ENCODE data around the gene TCEAL7.

TCEAL7 gene

DNA sequence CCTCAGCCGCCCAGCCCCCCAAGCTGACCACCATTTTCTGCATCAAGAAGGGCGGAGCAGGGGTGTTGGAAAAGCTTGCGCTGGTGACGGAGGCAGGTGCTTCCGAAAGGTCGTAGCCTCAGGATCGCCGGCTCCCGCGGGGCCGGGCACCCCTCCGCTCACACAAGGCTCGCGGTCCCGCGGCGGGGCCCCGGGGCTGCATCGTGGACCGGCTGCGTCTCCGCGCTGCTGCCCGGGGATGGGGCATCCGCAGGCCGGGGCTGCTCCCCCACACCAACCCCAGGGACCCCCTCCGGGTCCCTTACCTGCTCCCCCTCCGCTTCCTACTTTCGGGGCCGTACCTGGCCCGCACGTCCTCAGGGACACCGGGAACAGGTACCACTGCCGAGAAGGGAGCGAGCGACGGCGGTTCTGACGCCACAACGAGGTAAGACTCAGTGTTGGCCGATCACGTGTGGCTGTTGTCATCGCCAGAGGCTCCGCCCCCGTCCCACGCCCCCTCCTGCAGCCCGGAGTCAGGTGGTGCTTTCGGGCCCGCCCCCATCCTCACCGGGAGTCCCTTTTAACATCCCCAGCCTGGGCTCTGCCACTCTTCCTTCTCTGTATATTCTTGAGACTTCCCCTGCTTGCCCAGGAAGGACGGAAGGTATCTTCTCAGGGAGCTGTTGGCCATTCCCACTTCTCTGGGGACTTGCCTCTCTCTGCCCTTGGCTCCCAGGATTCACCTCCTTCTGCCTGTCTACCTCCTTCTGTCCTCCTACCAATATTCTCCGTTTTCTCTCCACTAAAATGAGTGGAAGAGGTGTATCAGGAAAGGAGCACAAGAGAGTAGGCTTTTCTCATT lies 19.3 kb upstream of the TCEAL7 start, which contains the start of gene BEX2:
Gene BEX2 (minus strand): TSS at position 436 of the 844 bp plus-strand sequence. CDS start 1,014 bp downstream, outside the sequence.
- no peaks in the 10 kb centered on the region for H3K4me1 ChIP-seq (ENCODE audit: insufficient read depth, poor library complexity, severe bottlenecking)
- H3K4me3 ChIP-seq (ENCODE audit: severe bottlenecking) = peak within 1 kb of the TSS; percentile 65
- ATAC-seq (ENCODE audit: low read depth) (peak; percentile 98), DNase-seq (ENCODE audit: low spot score) (peak; percentile 61)
- no peaks in the 10 kb centered on the region for H3K9me3 ChIP-seq (ENCODE audit: severe bottlenecking)
- no peaks in the 10 kb centered on the region for H3K27me3 ChIP-seq (ENCODE audit: insufficient read depth, poor library complexity, severe bottlenecking)
- H3K36me3 ChIP-seq (ENCODE audit: low read depth) = no peaks in the 10 kb centered on the region
- H3K27ac ChIP-seq (ENCODE audit: poor library complexity, severe bottlenecking) = no peak within 1 kb of the TSS
- TF ChIP-seq, protein P1, sequence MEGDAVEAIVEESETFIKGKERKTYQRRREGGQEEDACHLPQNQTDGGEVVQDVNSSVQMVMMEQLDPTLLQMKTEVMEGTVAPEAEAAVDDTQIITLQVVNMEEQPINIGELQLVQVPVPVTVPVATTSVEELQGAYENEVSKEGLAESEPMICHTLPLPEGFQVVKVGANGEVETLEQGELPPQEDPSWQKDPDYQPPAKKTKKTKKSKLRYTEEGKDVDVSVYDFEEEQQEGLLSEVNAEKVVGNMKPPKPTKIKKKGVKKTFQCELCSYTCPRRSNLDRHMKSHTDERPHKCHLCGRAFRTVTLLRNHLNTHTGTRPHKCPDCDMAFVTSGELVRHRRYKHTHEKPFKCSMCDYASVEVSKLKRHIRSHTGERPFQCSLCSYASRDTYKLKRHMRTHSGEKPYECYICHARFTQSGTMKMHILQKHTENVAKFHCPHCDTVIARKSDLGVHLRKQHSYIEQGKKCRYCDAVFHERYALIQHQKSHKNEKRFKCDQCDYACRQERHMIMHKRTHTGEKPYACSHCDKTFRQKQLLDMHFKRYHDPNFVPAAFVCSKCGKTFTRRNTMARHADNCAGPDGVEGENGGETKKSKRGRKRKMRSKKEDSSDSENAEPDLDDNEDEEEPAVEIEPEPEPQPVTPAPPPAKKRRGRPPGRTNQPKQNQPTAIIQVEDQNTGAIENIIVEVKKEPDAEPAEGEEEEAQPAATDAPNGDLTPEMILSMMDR (IDR thresholded peaks at IDR 0.05; ENCODE audit: poor library complexity, severe bottlenecking) = no peak

DNA sequence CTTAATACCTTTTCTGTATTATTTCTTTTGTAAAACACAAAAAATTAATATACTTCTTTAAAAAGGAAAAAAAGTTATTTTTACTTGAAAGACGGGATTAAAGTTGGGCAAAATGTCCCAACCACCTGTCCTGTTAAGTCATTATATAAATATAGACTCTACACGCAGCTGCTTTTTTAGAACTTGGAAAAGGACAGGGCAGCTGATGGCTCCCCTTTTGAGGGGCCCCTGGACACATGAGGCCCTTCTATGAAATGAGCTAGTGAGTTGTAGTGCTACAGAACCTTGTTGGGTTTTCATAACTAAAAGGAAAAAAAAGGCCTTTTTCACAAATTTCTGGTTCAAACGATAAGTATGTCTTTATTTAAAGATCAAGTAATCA lies 18.6 kb upstream of the TCEAL7 start:
- Histone ChIP-seq H3K27ac (ENCODE audit: poor library complexity, severe bottlenecking) (no peak overlapping the region), H3K9me3 (ENCODE audit: severe bottlenecking) (no peaks in the 10 kb centered on the region), H3K36me3 (ENCODE audit: low read depth) (no peaks in the 10 kb centered on the region), H3K4me3 (ENCODE audit: severe bottlenecking) (peak overlapping the region; percentile 65), H3K4me1 (ENCODE audit: insufficient read depth, poor library complexity, severe bottlenecking) (no peaks in the 10 kb centered on the region), H3K27me3 (ENCODE audit: insufficient read depth, poor library complexity, severe bottlenecking) (no peaks in the 10 kb centered on the region)
- ATAC-seq (ENCODE audit: low read depth) = no peak
- TF ChIP-seq, protein P1 (IDR thresholded peaks at IDR 0.05; ENCODE audit: poor library complexity, severe bottlenecking) = no peak
- DNase-seq (ENCODE audit: low spot score) = no peak

DNA sequence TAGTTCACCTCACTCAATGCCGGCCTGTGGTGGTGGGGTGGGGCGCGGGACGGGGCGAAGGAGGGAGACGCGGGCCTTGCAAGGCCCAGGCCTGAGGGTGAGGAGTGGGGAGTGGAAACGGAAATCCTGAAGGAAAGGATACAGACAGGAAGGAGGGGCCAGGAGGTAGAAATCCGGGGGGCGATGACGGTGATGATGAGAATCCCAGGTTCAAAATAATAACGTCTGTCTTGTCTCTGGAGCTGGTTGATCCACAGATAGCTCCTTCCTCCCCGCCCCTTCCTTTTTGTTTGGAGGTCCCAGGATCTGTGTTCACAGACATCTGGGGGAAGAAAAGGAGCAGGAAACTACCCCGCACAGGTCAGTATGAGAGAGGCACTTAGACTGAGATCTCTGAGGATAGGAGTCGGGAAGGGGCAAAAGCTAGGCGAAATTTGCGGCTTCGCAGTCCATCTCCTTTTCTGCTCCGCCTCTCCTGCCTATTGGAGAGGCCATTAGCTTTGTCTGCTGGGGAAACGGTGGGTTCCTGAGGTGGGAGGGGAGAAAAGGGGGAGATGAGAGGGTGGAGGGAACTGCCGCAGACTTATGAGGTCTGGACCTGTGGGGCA lies 746 bp downstream of the TCEAL7 start:
- H3K27me3 ChIP-seq (ENCODE audit: insufficient read depth, poor library complexity, severe bottlenecking) = no peaks in the 10 kb centered on the region
- no peak for DNase-seq (ENCODE audit: low spot score)
- TF ChIP-seq, protein P1 (IDR thresholded peaks at IDR 0.05; ENCODE audit: poor library complexity, severe bottlenecking) = no peak
- no peaks in the 10 kb centered on the region for H3K36me3 ChIP-seq (ENCODE audit: low read depth)
- no peak overlapping the region for H3K4me3 ChIP-seq (ENCODE audit: severe bottlenecking)
- H3K4me1 ChIP-seq (ENCODE audit: insufficient read depth, poor library complexity, severe bottlenecking) = no peaks in the 10 kb centered on the region
- H3K9me3 ChIP-seq (ENCODE audit: severe bottlenecking) = no peaks in the 10 kb centered on the region
- no peak overlapping the region for H3K27ac ChIP-seq (ENCODE audit: poor library complexity, severe bottlenecking)
- no peak for ATAC-seq (ENCODE audit: low read depth)

DNA sequence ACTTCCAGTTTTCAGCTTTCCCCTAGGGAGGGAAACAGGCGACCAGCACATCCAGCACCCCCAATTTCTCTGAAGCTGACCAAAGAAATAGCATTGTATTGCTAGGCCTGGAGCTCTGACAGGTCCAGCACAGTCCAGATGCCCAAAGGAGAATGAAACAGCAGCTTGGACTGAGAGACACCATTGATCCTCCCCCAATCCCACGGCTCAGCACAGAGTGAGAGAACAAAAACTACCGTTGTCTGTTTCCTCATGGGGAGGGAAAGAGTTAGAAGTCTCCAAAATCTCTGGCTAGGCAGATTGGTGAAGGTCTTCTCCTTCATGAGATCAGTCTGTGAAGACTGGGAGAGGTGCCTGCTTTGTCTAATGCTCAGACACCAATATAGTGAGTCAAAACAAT lies 8.6 kb downstream of the TCEAL7 start:
- DNase-seq (ENCODE audit: low spot score) = no peak

More for the DNA sequence above, 8.6 kb downstream of the TCEAL7 start:
- H3K4me3 ChIP-seq (ENCODE audit: severe bottlenecking) = no peak overlapping the region
- no peaks in the 10 kb centered on the region for H3K4me1 ChIP-seq (ENCODE audit: insufficient read depth, poor library complexity, severe bottlenecking)
- H3K27me3 ChIP-seq (ENCODE audit: insufficient read depth, poor library complexity, severe bottlenecking) = no peaks in the 10 kb centered on the region
- TF ChIP-seq, protein P1 (IDR thresholded peaks at IDR 0.05; ENCODE audit: poor library complexity, severe bottlenecking) = no peak
- H3K36me3 ChIP-seq (ENCODE audit: low read depth) = no peaks in the 10 kb centered on the region
- H3K27ac ChIP-seq (ENCODE audit: poor library complexity, severe bottlenecking) = no peak overlapping the region
- H3K9me3 ChIP-seq (ENCODE audit: severe bottlenecking) = no peaks in the 10 kb centered on the region
- ATAC-seq (ENCODE audit: low read depth) = no peak
